ENCODE results near the gene PRR7.

DNA sequence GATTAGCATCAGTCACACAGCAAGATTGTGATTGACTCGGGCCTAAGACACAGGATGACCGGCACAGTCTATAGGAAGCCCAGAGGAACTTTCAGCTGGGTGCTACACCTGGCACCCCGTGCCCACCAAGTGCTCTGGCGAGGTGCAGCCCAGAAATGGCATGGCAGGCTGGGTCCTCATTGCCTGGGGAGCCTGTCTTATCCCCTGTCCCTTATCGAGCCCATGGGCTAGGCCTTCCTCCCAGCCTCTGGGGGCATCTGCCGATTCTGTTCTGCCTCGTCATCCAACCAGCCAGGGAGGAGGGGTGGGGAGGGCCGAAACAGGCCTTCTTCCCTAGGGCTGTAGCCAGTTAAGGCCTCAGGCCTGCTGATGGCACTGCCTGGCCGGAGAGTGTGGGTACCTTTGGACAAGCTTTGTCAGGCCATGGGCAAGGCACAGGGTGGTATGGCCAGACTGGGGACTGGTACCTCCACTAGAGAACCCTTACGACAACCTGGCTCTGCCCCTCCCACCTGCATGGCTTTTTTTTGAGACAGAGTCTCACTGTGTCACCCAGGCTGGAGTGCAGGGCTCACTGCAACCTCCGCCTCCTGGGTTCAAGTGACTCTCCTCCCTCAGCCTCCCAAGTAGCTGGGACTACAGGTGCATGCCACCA, 18.6 kb upstream of the PRR7 start:
- TF ChIP-seq ZNF274 (CRISPR knock-in tag; IDR thresholded peaks at IDR 0.05) (no peak), PHB2 (IDR thresholded peaks at IDR 0.05; ENCODE audit: partially characterized antibody) (no peak), RNF219 (CRISPR knock-in tag; IDR thresholded peaks at IDR 0.05) (no peak), ZNF205 (CRISPR knock-in tag; IDR thresholded peaks at IDR 0.05) (no peak), ZNF432 (CRISPR knock-in tag; IDR thresholded peaks at IDR 0.05; ENCODE audit: borderline replicate concordance) (no peak), JUND (CRISPR knock-in tag; IDR thresholded peaks at IDR 0.05) (no peak), CTCF (CRISPR knock-in tag; IDR thresholded peaks at IDR 0.05) (no peak)

Data from HepG2 (cell line).